Thymus (tissue), 11 donors: ENCODE data around the gene TMEM9. TPM values are rescaled to one million over a fixed set of nuclear protein-coding genes. Genes with fewer than 3 reads are reported as not detected.

ENCODE experiments used
- DNase-seq, 9 donors: peaks; one replicate each; pipeline ENCODE4 v3.0.0-alpha.2; 2013; ENCODE audit warnings: low spot score in 9 of 9, low read depth in 6 of 9, missing footprints in 1 of 9
- H3K27ac ChIP-seq, 2 donors: one replicate each; pipeline ENCODE4 v1.5.1; 2013; ENCODE audit warnings: control low read depth in 1 of 2, low read depth in 1 of 2, low read length in 1 of 2, mild to moderate bottlenecking in 1 of 2, moderate library complexity in 1 of 2
- H3K27me3 ChIP-seq, 2 donors: one replicate each; pipeline ENCODE4 v1.5.1; 2013; ENCODE audit warnings: low read length in 1 of 2; ENCODE audit not compliant: control insufficient read depth in 2 of 2, insufficient read depth in 1 of 2
- H3K36me3 ChIP-seq, 2 donors: one replicate each; pipeline ENCODE4 v1.5.1; 2013; ENCODE audit warnings: low read length in 1 of 2, mild to moderate bottlenecking in 1 of 2, moderate library complexity in 1 of 2; ENCODE audit not compliant: control insufficient read depth in 2 of 2, insufficient read depth in 2 of 2
- H3K4me1 ChIP-seq, 2 donors: one replicate each; pipeline ENCODE4 v1.5.1; 2013; ENCODE audit warnings: low read length in 2 of 2; ENCODE audit not compliant: control insufficient read depth in 2 of 2, insufficient read depth in 2 of 2
- H3K4me3 ChIP-seq, 2 donors: one replicate each; pipeline ENCODE4 v1.5.1; 2013; ENCODE audit warnings: low read length in 2 of 2, control low read depth in 1 of 2, mild to moderate bottlenecking in 1 of 2
- H3K9me3 ChIP-seq, 2 donors: one replicate each; pipeline ENCODE4 v1.5.1; 2013; ENCODE audit warnings: low read length in 1 of 2, mild to moderate bottlenecking in 1 of 2; ENCODE audit not compliant: control insufficient read depth in 2 of 2, insufficient read depth in 1 of 2
- WGBS: extraction: QIAGEN DNeasy Blood & Tissue Kit; methylation state at CpG from one replicate; pipeline ENCODE4 v1.1.7; 2013; 5-methylcytosine and 5-hydroxymethylcytosine counted together
- polyA plus RNA-seq: library from polyadenylated mRNA; stranded (reverse); fragments of 200-250 nt; gene quantifications from one replicate; pipeline ENCODE4 v1.2.3, GENCODE V29; 2013
- total RNA-seq: library from RNA; stranded (reverse); fragments of 120-200 nt; gene quantifications from one replicate; pipeline ENCODE4 v1.2.4, GENCODE V29; 2013
- donor health status: healthy.

The TMEM9 gene
- total and polyA plus RNA-seq, 2 donors: 31.5 to 57.5 TPM

GRCh38 chr1:201145132-201145531 is 9.1 kb downstream of the TMEM9 start:
- Histone ChIP-seq H3K9me3 (no peaks in the 10 kb centered on the region), H3K4me1 (no peaks in the 10 kb centered on the region), H3K27ac (no peak overlapping the region), H3K27me3 (no peaks in the 10 kb centered on the region), H3K4me3 (no peak overlapping the region), H3K36me3 (peaks cover 48 to 57% of the 10 kb centered on the region in 2 donors)
- DNase-seq: no peak
- over 99% methylated on average over 3 of the region's 3 CpGs for WGBS

DNA sequence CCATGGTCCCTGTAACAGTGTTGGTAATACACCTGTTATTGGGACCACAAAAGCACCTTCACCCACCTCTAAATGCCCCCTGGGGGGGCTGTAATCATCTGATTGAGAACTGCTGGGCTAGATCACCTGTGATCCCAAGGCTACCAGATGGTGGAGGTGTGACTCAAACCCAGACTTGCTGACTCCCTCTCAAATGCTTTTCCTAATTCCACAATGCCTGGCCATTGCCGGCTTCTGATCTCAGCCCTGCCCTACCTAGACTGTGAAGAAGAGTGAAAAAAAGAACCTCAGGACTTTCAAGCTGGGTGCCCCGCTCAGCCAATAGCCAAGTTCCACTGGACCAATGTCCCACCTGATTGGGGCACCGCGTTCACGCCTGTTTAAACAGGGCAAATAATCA is 9.6 kb downstream of the TMEM9 start:
- Histone ChIP-seq H3K4me3 (no peak overlapping the region), H3K27me3 (no peaks in the 10 kb centered on the region), H3K27ac (no peak overlapping the region), H3K4me1 (no peaks in the 10 kb centered on the region), H3K9me3 (no peaks in the 10 kb centered on the region), H3K36me3 (peaks cover 51 to 62% of the 10 kb centered on the region in 2 donors)
- WGBS: 79% methylated on average over 5 of the region's 5 CpGs
- DNase-seq: no peak

DNA sequence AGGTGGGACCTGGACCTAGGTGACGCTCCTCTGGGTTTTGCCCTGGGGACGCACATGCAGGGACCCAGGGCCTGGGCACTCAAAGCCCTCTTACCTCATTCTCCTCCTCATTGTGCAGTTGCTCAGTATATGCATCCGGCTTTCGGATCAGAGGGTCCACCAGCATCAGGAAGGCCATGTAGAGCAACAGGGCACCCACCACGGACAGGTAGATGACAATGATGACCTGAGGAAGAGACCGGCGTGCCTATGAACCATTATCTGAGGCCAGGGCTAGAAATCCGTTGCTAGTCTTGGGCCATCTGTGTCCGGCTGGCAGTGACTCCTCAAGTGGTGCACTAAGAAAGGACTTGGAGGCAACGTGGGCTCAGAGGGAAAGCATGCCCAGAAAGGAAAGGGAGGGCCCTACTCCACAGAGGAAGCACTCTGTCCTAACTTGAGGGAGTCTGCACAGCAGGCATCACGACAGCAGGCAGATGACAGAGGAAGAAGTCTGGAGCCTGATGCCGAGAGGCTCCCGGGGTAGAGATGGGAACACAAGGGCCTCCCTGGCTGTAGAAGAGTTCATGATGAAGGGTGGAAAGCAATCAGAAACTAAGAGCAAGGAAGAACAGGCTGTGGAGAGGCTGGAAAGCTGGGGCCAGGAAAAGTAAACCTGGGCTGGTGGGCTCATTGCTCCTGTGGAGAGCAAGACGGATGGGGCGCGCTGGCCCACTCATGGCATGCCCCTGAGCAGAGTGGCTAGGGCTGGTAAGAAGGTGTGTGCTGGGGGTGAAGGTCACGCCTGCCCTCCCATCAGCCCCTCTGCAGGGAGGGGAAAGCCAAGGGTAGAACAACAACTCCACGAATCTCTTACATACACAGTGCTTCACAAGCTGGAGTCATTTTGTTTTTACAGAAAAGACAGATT is 10.3 kb downstream of the TMEM9 start:
- no peak for DNase-seq
- Histone ChIP-seq H3K27ac (no peak overlapping the region), H3K27me3 (no peaks in the 10 kb centered on the region), H3K4me1 (no peaks in the 10 kb centered on the region), H3K4me3 (no peak overlapping the region), H3K9me3 (no peaks in the 10 kb centered on the region), H3K36me3 (peaks cover 51 to 69% of the 10 kb centered on the region in 2 donors)
- WGBS: 95% methylated on average over 18 of the region's 18 CpGs

- no peaks in the 10 kb centered on the region for H3K27me3 ChIP-seq
- no peaks in the 10 kb centered on the region for H3K9me3 ChIP-seq
- no peaks in the 10 kb centered on the region for H3K4me1 ChIP-seq
- H3K4me3 ChIP-seq: no peak overlapping the region
- 97% methylated on average over 16 of the region's 16 CpGs for WGBS
- H3K27ac ChIP-seq: no peak overlapping the region
- peaks cover 50 to 70% of the 10 kb centered on the region in 2 donors for H3K36me3 ChIP-seq
- no peak for DNase-seq
Observed at GRCh38 chr1:201142849-201143725, 11.2 kb downstream of the TMEM9 start.

- Histone ChIP-seq H3K36me3 (peaks cover 50 to 66% of the 10 kb centered on the region in 2 donors), H3K4me3 (no peak overlapping the region), H3K4me1 (no peaks in the 10 kb centered on the region), H3K27me3 (no peaks in the 10 kb centered on the region), H3K9me3 (no peaks in the 10 kb centered on the region), H3K27ac (no peak overlapping the region)
- 97% methylated on average over 16 of the region's 16 CpGs for WGBS
- DNase-seq: no peak
Observed at GRCh38 chr1:201142011-201142848, 12.0 kb downstream of the TMEM9 start.

GRCh38 chr1:201141418-201141817 is 12.9 kb downstream of the TMEM9 start:
- DNase-seq: no peak
- peaks cover 49 to 65% of the 10 kb centered on the region in 2 donors for H3K36me3 ChIP-seq
- no peaks in the 10 kb centered on the region for H3K4me1 ChIP-seq
- no peaks in the 10 kb centered on the region for H3K27me3 ChIP-seq
- 98% methylated on average over 5 of the region's 5 CpGs for WGBS
- H3K4me3 ChIP-seq: no peak overlapping the region
- H3K9me3 ChIP-seq: no peaks in the 10 kb centered on the region
- H3K27ac ChIP-seq: no peak overlapping the region

DNA sequence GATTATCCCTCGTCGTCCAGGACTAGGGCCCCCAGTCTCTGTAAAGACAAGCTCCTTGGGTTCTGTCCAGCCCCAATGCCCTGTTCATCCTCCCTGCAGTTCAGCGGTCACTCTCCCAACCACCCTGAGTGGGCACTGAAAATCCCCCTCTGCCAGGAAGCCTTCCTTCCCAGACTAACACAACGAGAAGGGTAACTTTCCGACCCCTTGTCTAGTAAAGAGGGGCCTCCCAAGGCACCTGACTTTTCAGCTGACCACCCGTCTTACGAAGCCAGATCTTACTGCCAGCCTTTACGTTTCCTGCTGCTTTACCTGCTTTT is 13.4 kb downstream of the TMEM9 start:
- 97% methylated on average over 8 of the region's 8 CpGs for WGBS
- H3K9me3 ChIP-seq: no peaks in the 10 kb centered on the region
- no peaks in the 10 kb centered on the region for H3K4me1 ChIP-seq
- no peak overlapping the region for H3K4me3 ChIP-seq
- no peaks in the 10 kb centered on the region for H3K27me3 ChIP-seq
- peaks cover 48 to 66% of the 10 kb centered on the region in 2 donors for H3K36me3 ChIP-seq
- no peak overlapping the region for H3K27ac ChIP-seq
- no peak for DNase-seq

GRCh38 chr1:201140235-201140940 is 13.9 kb downstream of the TMEM9 start:
- WGBS: 95% methylated on average over 10 of the region's 10 CpGs
- peaks cover 50 to 65% of the 10 kb centered on the region in 2 donors for H3K36me3 ChIP-seq

More at GRCh38 chr1:201140235-201140940, 13.9 kb downstream of the TMEM9 start:
- H3K27ac ChIP-seq: no peak overlapping the region
- H3K9me3 ChIP-seq: no peaks in the 10 kb centered on the region
- no peak overlapping the region for H3K4me3 ChIP-seq
- DNase-seq: no peak
- H3K27me3 ChIP-seq: no peaks in the 10 kb centered on the region
- H3K4me1 ChIP-seq: no peaks in the 10 kb centered on the region
